SH-SY5Y (cell line): Measurements from ENCODE around the gene TUBD1.

Experiments
- GATA2 ChIP-seq: IDR thresholded peaks from 2 replicates; pipeline ENCODE4 v1.6.1; 2011; ENCODE audit warnings: mild to moderate bottlenecking, low read depth, low read length
- GATA3 ChIP-seq: IDR thresholded peaks from 2 replicates; pipeline ENCODE4 v1.6.1; 2011; ENCODE audit warnings: low read depth, mild to moderate bottlenecking, low read length, moderate library complexity

GRCh38 chr17:59907467-59907866 is 14.7 kb upstream of the TUBD1 start:
- TF ChIP-seq GATA3 (no peak), GATA2 (no peak)
